Natural killer cell (primary cell): ENCODE data around the gene VEZT. TPM values are rescaled to one million over a fixed set of nuclear protein-coding genes. Genes with fewer than 3 reads are reported as not detected.
"Not testable (repeated sequence)": the region's sequence is repeated elsewhere in the genome, so short reads cannot be mapped to it uniquely, and the experiment has no call there.

ENCODE experiments used
- ATAC-seq, 3 donors: fragments of 150-1000 bp in 2 of 3; fragments of 200-7000 bp in 1 of 3; cut with Tn5 transposase; 1 replicate in 1 of 3; 2 replicates in 2 of 3; pipeline ENCODE4 v1.10.0; 2021; ENCODE audit warnings: mild to moderate bottlenecking in 2 of 3, moderate library complexity in 2 of 3
- DNase-seq, 2 donors: peaks; one replicate each; pipeline versions ENCODE4 v3.0.0 to v3.0.0-alpha.2; 2013 to 2021; ENCODE audit warnings: mixed read lengths in 1 of 2
- H3K27ac ChIP-seq: one replicate; pipeline ENCODE4 v1.5.1; 2013; ENCODE audit warnings: mild to moderate bottlenecking, low read length
- H3K27me3 ChIP-seq: one replicate; pipeline ENCODE4 v1.6.1; 2013; ENCODE audit warnings: low read length; ENCODE audit not compliant: control insufficient read depth, insufficient read depth
- H3K36me3 ChIP-seq: one replicate; pipeline ENCODE4 v1.6.1; 2013; ENCODE audit warnings: low read length; ENCODE audit not compliant: control insufficient read depth, insufficient read depth
- H3K4me1 ChIP-seq: one replicate; pipeline ENCODE4 v1.6.1; 2013; ENCODE audit warnings: low read length; ENCODE audit not compliant: control insufficient read depth, insufficient read depth
- H3K4me3 ChIP-seq: one replicate; pipeline ENCODE4 v1.5.1; 2013; ENCODE audit warnings: low read length
- H3K9me3 ChIP-seq: one replicate; pipeline ENCODE4 v1.6.1; 2013; ENCODE audit warnings: low read length; ENCODE audit not compliant: control insufficient read depth, insufficient read depth
- H3K27ac Mint-ChIP-seq, 2 donors: one replicate each; pipeline ENCODE4 v1.8.0; 2022; ENCODE audit warnings: mild to moderate bottlenecking in 2 of 2, mixed read lengths in 2 of 2, moderate library complexity in 1 of 2
- H3K27me3 Mint-ChIP-seq, 2 donors: one replicate each; pipeline ENCODE4 v1.8.0; 2022; ENCODE audit warnings: low read depth in 2 of 2, mixed read lengths in 2 of 2
- H3K36me3 Mint-ChIP-seq: one replicate; pipeline ENCODE4 v1.8.0; 2022; ENCODE audit warnings: mixed read lengths
- H3K4me1 Mint-ChIP-seq, 2 donors: one replicate each; pipeline ENCODE4 v1.8.0; 2022; ENCODE audit warnings: mixed read lengths in 2 of 2
- H3K4me3 Mint-ChIP-seq: one replicate; pipeline ENCODE4 v1.8.0; 2022; ENCODE audit warnings: mild to moderate bottlenecking, moderate library complexity, mixed read lengths
- H3K9me3 Mint-ChIP-seq, 2 donors: one replicate each; pipeline ENCODE4 v1.8.0; 2022; ENCODE audit warnings: mixed read lengths in 2 of 2
- WGBS: methylation state at CpG from one replicate; pipeline ENCODE4 v1.1.7; 2013; ENCODE audit warnings: missing lambda C conversion rate; ENCODE audit not compliant: insufficient coverage; 5-methylcytosine and 5-hydroxymethylcytosine counted together
- intact Hi-C: fragments of 100-400 bp; cut with micrococcal nuclease; formaldehyde crosslinking; loops from one replicate; pipeline ENCODE4 v1.14.2; 2022
- total RNA-seq, 4 donors: library from RNA; stranded (reverse); fragments of 120-200 nt in 1 of 4; gene quantifications; one replicate each; pipeline versions ENCODE4 v1.2.3 to v1.2.4, GENCODE V29; 2013 to 2022
- TF ChIP-seq, protein P1 (sequence below): fragments of 200-600 bp; IDR thresholded peaks from one replicate; pipeline ENCODE4 v1.8.0; 2022; ENCODE audit warnings: antibody characterized with exemption

VEZT gene
- total RNA-seq, 3 donors from 2014 or later (not counting 1 experiment from before 2014, with no cell fraction given), result 32.7 to 37.0 (median 35.1) TPM

DNA sequence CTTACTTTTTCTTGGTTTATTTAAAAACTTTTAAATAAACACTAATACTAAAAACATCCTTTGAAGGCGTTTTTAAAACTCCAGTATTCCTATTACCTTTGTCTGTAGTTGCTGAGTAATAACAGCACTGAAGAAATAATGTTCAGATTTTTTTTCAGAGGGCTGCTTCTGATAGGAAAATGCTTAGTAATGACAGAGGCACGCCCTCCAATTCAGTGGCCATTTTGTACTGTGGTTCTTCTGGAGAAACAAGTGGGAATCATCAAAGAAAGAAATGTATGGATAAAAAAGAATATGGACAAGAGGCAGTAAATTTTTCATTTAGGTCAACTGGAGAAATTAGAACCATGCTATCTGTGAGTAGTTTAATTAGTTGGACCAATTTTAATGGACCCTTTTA is 13.6 kb downstream of the VEZT start:
- no peak overlapping the region for H3K27ac Mint-ChIP-seq
- TF ChIP-seq, protein P1, sequence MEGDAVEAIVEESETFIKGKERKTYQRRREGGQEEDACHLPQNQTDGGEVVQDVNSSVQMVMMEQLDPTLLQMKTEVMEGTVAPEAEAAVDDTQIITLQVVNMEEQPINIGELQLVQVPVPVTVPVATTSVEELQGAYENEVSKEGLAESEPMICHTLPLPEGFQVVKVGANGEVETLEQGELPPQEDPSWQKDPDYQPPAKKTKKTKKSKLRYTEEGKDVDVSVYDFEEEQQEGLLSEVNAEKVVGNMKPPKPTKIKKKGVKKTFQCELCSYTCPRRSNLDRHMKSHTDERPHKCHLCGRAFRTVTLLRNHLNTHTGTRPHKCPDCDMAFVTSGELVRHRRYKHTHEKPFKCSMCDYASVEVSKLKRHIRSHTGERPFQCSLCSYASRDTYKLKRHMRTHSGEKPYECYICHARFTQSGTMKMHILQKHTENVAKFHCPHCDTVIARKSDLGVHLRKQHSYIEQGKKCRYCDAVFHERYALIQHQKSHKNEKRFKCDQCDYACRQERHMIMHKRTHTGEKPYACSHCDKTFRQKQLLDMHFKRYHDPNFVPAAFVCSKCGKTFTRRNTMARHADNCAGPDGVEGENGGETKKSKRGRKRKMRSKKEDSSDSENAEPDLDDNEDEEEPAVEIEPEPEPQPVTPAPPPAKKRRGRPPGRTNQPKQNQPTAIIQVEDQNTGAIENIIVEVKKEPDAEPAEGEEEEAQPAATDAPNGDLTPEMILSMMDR, result no peak
- H3K4me3 Mint-ChIP-seq, result no peak overlapping the region
- Histone ChIP-seq H3K4me1 (no peaks in the 10 kb centered on the region), H3K4me3 (no peak overlapping the region), H3K9me3 (no peaks in the 10 kb centered on the region), H3K27ac (no peak overlapping the region), H3K36me3 (no peaks in the 10 kb centered on the region), H3K27me3 (no peaks in the 10 kb centered on the region)
- no peak for ATAC-seq
- H3K36me3 Mint-ChIP-seq, result no peaks in the 10 kb centered on the region
- DNase-seq, result no peak
- intact Hi-C loops, result no loop called here
- H3K27me3 Mint-ChIP-seq, result no peaks in the 10 kb centered on the region
- H3K9me3 Mint-ChIP-seq, result no peaks in the 10 kb centered on the region
- WGBS, result 88% methylated on average over 1 of the region's 2 CpGs
- peaks cover 6% of the 10 kb centered on the region in 2 donors for H3K4me1 Mint-ChIP-seq

- intact Hi-C loops, H3K9me3 Mint-ChIP-seq, H3K4me3 Mint-ChIP-seq, ATAC-seq, H3K27ac ChIP-seq, H3K36me3 ChIP-seq, DNase-seq, H3K4me1 ChIP-seq, H3K27me3 Mint-ChIP-seq, H3K27me3 ChIP-seq, H3K27ac Mint-ChIP-seq, H3K36me3 Mint-ChIP-seq, H3K9me3 ChIP-seq, H3K4me3 ChIP-seq: not testable (repeated sequence)
- WGBS, result 97% methylated on average over 14 of the region's 14 CpGs
- H3K4me1 Mint-ChIP-seq, result peaks cover 18 to 20% of the 10 kb centered on the region in 2 donors
Observed at GRCh38 chr12:95234187-95234586, 16.6 kb downstream of the VEZT start.

GRCh38 chr12:95235621-95236020 is 18.0 kb downstream of the VEZT start:
- H3K36me3 Mint-ChIP-seq, DNase-seq, intact Hi-C loops, H3K27ac ChIP-seq, H3K27me3 ChIP-seq, ATAC-seq, H3K4me3 Mint-ChIP-seq, H3K4me3 ChIP-seq, H3K27ac Mint-ChIP-seq, H3K9me3 Mint-ChIP-seq, H3K9me3 ChIP-seq, H3K27me3 Mint-ChIP-seq, H3K36me3 ChIP-seq, H3K4me1 ChIP-seq: not testable (repeated sequence)
- WGBS, result 99% methylated on average over 20 of the region's 31 CpGs
- H3K4me1 Mint-ChIP-seq, result peaks cover 21 to 26% of the 10 kb centered on the region in 2 donors

DNA sequence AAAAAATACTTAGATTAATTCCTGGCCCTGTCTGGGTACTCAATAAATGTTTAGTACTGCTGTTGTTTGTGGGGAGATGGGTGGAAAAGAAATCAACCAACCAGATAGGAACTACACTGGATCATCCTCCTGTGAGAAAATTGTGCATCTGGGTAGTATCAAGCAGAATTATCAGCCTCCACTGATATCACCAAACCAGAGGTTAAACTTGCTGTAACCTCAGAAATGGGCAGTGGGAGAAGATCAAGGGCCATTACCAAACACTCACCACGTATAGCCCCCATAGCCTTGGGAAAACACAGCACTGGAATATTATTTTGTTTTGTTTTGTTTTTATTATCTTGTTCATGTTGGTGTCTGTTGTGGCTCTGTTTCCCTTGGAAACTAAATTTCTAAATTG is 19.7 kb downstream of the VEZT start:
- no peaks in the 10 kb centered on the region for H3K36me3 Mint-ChIP-seq
- no peaks in the 10 kb centered on the region for H3K27me3 Mint-ChIP-seq
- intact Hi-C loops, result no loop called here
- TF ChIP-seq, protein P1, result no peak
- no peak overlapping the region for H3K27ac Mint-ChIP-seq
- no peak overlapping the region for H3K4me3 Mint-ChIP-seq
- H3K36me3 ChIP-seq, result no peaks in the 10 kb centered on the region
- no peaks in the 10 kb centered on the region for H3K9me3 ChIP-seq
- H3K4me1 Mint-ChIP-seq, result peaks cover 18 to 24% of the 10 kb centered on the region in 2 donors
- no peak overlapping the region for H3K27ac ChIP-seq
- ATAC-seq (no peak), DNase-seq (no peak)
- no peaks in the 10 kb centered on the region for H3K27me3 ChIP-seq
- H3K4me1 ChIP-seq, result no peaks in the 10 kb centered on the region
- WGBS, result no CpG with 5 or more reads among the region's 1 CpG
- H3K9me3 Mint-ChIP-seq, result no peaks in the 10 kb centered on the region
- H3K4me3 ChIP-seq, result no peak overlapping the region

- no peak for ATAC-seq
- WGBS, result no CpG with 5 or more reads among the region's 1 CpG
- no peaks in the 10 kb centered on the region for H3K27me3 Mint-ChIP-seq
- H3K36me3 Mint-ChIP-seq, result no peaks in the 10 kb centered on the region
- Histone ChIP-seq H3K27ac (no peak overlapping the region), H3K36me3 (peaks cover 3% of the 10 kb centered on the region), H3K9me3 (no peaks in the 10 kb centered on the region), H3K27me3 (no peaks in the 10 kb centered on the region), H3K4me3 (no peak overlapping the region), H3K4me1 (no peaks in the 10 kb centered on the region)
- no peak overlapping the region for H3K27ac Mint-ChIP-seq
- no peak for DNase-seq
- TF ChIP-seq, protein P1, result no peak
- intact Hi-C loops, result no loop called here
- no peak overlapping the region for H3K4me3 Mint-ChIP-seq
- peaks cover 18 to 24% of the 10 kb centered on the region in 2 donors for H3K4me1 Mint-ChIP-seq
- H3K9me3 Mint-ChIP-seq, result no peaks in the 10 kb centered on the region
Observed at GRCh38 chr12:95238150-95238549, 20.5 kb downstream of the VEZT start.
